ENCODE data around the gene SEC22A. TPM values are rescaled to one million over a fixed set of nuclear protein-coding genes. Genes with fewer than 3 reads are reported as not detected.

SEC22A gene
- total and polyA plus RNA-seq, 10 of the 15 experiments (the other 5 are each of a cell fraction or from before 2014, with no cell fraction given) = 19.3 to 70.3 (median 36.7) TPM

GRCh38 chr3:123229145-123229544 lies 27.4 kb downstream of the SEC22A start (continued):
- TF ChIP-seq, protein P1, sequence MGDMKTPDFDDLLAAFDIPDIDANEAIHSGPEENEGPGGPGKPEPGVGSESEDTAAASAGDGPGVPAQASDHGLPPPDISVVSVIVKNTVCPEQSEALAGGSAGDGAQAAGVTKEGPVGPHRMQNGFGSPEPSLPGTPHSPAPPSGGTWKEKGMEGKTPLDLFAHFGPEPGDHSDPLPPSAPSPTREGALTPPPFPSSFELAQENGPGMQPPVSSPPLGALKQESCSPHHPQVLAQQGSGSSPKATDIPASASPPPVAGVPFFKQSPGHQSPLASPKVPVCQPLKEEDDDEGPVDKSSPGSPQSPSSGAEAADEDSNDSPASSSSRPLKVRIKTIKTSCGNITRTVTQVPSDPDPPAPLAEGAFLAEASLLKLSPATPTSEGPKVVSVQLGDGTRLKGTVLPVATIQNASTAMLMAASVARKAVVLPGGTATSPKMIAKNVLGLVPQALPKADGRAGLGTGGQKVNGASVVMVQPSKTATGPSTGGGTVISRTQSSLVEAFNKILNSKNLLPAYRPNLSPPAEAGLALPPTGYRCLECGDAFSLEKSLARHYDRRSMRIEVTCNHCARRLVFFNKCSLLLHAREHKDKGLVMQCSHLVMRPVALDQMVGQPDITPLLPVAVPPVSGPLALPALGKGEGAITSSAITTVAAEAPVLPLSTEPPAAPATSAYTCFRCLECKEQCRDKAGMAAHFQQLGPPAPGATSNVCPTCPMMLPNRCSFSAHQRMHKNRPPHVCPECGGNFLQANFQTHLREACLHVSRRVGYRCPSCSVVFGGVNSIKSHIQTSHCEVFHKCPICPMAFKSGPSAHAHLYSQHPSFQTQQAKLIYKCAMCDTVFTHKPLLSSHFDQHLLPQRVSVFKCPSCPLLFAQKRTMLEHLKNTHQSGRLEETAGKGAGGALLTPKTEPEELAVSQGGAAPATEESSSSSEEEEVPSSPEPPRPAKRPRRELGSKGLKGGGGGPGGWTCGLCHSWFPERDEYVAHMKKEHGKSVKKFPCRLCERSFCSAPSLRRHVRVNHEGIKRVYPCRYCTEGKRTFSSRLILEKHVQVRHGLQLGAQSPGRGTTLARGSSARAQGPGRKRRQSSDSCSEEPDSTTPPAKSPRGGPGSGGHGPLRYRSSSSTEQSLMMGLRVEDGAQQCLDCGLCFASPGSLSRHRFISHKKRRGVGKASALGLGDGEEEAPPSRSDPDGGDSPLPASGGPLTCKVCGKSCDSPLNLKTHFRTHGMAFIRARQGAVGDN (IDR thresholded peaks at IDR 0.05) = no peak
- TF ChIP-seq ASH2L (IDR thresholded peaks at IDR 0.05; ENCODE audit: borderline replicate concordance, low read depth) (no peak), MYC (IDR thresholded peaks at IDR 0.05; ENCODE audit: insufficient read depth, insufficient read length, insufficient replicate concordance, low read length, severe bottlenecking) (no peak), ETV6 (conservative IDR thresholded peaks at IDR 0.05 in 1 of 2, IDR thresholded peaks at IDR 0.05 in 1 of 2; ENCODE audit: borderline replicate concordance in 1 of 2, low read depth in 1 of 2) (no peak), ZNF274 (IDR thresholded peaks at IDR 0.05; ENCODE audit: insufficient read depth, insufficient read length) (no peak), PAX8 (IDR thresholded peaks at IDR 0.05) (no peak), KLF5 (IDR thresholded peaks at IDR 0.05; ENCODE audit: partially characterized antibody) (peak; percentile 28), SUPT20H (IDR thresholded peaks at IDR 0.05; ENCODE audit: borderline replicate concordance, control insufficient read depth, low read depth, low read length) (no peak), SREBF2 (IDR thresholded peaks at IDR 0.05; ENCODE audit: low read length) (no peak), CHD4 (IDR thresholded peaks at IDR 0.05) (no peak), MEF2B (IDR thresholded peaks at IDR 0.05; ENCODE audit: partially characterized antibody, poor library complexity, severe bottlenecking) (no peak)

Data from GM12878 (cell line).